NCI-H2107 (cell line): ENCODE measurements around the gene TLNRD1.

ENCODE experiments used
- DNase-seq: peaks from one replicate; lab custom pipeline; 2025; lab: John Stamatoyannopoulos, UW

Gene TLNRD1

DNA sequence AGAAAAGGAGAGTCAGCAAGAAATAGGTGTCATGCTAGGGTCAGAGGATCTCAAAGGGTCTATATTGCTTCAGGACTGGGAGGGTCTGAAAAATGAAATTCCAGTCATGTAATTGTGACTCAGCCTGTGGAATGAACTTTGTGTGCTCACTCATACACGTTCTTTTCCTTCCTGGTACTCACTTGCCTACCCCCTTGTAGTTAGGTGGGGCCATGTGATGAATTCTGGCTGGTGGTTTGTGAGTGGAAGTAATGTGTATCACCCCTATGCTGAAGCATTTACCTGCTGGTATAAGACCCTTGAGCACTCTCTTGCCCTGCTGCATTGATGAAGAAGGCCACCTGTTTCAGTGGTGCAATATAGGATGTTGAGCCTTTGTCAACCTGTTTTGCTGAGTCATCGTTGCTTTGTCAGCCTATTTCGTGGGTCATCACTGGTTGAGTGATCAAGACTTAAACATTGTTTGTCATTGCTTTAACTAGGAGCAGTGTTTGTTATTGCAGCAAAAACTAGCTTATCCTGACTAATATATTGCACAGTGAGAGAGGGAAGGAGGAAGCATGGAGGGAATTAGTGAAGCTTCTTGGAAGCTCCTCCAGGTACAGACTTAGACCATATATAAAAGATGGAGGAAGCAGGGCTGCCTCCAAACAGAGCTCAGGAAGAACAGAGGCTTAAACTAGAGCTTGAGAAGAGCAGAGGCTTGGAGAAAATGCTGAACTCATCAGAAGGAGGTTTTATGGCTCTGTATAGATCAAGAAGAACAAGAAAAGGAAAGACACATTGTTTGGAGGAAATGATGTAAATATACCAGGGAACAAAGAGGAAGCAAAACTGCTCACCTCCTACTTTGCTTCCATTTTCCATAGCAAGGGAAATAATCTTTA, 28.9 kb downstream of the TLNRD1 start:
- DNase-seq, result no peak

DNA sequence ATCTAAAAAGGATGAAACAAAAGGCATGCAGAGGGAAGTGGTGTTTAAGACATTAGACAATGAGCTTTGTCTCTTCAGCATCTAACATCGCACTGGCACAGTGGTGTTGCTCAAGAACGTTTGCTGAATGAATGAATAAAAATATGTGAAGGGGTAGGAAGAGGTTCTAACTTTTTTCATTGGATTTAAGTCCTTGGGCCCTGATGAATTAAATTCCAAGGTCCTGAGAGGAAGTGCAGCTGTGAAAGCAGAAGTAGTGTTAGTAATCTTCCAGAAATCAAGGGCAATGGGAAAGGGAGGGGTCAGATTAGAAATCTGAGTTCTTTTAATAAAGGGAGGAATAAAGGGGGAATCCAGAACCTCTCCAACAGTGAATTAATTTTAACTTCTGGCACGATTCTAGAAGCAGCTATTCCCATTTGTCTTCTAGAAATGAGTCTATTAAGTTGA, 29.6 kb downstream of the TLNRD1 start:
- no peak for DNase-seq

DNA sequence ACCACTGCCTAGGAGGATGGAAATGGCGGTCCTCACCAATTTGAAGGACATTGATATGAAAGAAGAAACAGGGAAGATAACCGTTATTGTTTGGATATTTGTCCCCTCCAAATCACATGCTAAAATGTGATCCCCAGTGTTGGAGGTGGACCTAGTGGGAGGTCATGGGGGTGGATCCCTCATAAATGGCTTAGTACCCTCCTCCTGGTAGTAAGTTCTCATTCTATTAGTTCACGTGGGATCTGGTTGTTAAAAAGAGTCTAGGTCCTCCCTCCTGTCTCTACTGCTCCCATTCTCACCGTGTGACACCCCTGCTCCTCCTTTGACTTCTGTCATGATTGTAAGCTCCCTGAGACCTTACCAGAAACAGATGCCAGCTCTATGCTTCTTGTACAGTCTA, 30.5 kb downstream of the TLNRD1 start:
- DNase-seq, result no peak

GRCh38 chr15:81032355-81032754, 31.6 kb downstream of the TLNRD1 start:
- DNase-seq, result no peak

DNA sequence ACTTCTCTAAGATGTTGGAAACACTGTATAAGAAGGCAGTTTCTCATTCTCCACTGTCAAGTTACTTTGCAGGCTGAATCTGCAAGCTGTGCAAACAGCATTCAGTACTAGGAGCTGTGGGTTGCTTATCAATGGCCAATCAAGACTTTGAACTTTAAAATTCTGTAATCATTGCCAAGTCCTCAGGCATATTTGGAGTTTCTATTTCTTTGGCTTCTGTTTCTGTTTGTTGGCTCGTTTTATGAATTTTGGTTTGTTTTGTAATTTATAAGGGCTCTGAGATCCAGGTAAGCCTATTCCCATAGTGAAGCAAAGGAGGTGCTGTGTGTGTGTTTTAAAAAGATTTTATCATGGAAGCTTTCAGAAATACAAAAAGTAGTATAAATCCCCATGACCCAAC, 32.1 kb downstream of the TLNRD1 start:
- DNase-seq, result no peak

GRCh38 chr15:81033508-81033907, 32.8 kb downstream of the TLNRD1 start:
- DNase-seq, result no peak

- DNase-seq, result no peak
Observed at GRCh38 chr15:81037952-81038743, 37.4 kb downstream of the TLNRD1 start.

GRCh38 chr15:81038975-81039607, 38.4 kb downstream of the TLNRD1 start:
- no peak for DNase-seq

DNA sequence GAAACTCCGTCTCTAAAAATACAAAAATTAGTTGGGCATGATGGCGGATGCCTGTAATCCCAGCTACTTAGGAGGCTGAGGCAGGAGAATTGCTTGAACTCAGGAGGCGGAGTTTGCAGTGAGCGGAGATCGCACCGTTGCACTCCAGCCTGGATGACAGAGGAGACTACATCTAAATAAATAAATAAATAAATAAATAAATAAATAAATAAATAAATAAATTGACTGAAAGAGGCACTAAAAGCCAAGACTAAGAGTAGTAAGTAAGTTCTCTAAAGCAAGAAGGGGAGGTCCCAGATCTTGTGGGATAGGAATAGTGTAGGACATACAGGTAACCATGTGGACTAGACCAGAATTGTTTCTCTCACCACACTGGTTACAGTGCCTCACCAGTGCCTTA, 40.0 kb downstream of the TLNRD1 start:
- DNase-seq, result no peak

DNA sequence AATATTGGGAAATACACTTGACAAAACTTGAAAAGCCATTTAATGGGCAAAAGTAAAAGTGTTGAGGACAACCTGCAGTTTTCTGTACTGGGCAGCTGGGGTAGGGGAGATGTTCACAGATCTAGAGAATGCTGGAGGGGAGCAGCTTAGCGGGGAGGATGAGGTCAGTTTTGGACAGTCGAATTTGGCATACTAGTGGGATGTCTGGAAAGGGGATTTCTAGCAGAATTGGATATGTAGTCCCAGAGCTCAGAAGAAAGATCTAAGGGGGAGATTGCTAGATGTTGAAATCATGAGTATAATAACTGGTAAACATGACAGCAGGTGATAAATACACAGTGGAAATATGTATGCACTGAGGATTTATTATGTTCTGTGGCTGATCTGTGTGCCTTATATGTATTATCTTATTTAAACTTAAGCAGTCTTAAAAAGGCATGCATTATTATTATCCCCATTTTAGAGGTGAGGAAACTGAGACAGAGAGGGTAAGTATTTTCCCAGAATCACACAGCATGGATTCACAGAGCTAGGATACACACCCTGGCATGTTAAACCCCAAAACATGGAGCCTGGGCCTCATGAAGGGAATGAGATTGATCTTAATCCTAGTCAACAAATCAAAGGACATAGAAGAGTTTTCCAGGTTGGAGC, 42.7 kb downstream of the TLNRD1 start:
- DNase-seq, result no peak

DNA sequence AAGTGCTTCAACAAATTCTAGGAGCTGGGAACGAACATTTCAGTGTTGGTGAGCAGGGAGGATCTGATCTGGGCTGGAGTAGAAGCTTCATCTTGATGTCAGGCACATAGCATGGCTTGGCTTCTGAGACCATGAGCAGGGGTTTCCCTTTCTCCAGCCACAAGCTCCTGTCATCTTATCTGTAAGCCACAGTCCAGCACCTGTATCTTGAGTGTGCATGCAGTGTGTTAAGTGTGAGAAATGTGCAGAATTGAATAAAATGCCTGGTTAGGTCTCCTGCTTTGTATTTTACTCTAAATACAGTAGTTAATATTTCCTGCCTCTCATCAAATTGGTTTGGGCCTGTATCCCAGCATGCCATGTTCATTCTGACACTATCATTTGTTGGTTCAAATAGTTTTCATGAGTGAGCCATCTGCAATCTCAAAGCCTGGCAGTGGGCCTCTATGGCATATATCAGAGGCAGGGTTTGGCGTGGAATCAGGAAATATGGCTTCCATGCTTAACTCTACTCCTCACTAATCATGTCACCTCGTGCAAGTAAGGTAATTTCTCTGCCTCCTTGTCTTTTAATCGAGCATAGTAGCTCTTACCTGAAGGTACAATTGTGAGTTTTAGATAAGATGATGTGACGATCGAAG, 43.3 kb downstream of the TLNRD1 start:
- DNase-seq, result no peak

- no peak for DNase-seq
Observed at GRCh38 chr15:81046290-81046689, 45.6 kb downstream of the TLNRD1 start.

GRCh38 chr15:81047928-81048327, 47.2 kb downstream of the TLNRD1 start:
- no peak for DNase-seq

- no peak for DNase-seq
Observed at GRCh38 chr15:81049835-81050234, 49.1 kb downstream of the TLNRD1 start.

DNA sequence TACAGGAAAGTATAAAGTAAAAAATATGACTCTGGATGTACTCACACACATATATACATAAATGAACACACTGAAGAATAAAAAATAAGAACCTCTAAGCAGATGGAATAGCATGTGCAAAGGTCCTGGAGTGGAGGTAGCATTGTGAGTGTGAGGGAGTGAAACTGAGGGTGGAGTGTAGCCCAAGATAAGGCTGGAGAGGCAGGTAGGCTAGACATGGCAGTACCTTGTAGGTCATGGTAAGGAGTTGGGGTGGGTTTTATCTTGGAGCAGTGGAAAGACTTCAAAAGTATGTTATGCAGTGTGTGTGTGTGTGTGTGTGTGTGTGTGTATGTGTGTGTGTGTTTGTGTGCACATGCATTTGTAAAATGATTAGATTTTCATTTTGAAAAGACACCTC, 49.5 kb downstream of the TLNRD1 start:
- no peak for DNase-seq

DNA sequence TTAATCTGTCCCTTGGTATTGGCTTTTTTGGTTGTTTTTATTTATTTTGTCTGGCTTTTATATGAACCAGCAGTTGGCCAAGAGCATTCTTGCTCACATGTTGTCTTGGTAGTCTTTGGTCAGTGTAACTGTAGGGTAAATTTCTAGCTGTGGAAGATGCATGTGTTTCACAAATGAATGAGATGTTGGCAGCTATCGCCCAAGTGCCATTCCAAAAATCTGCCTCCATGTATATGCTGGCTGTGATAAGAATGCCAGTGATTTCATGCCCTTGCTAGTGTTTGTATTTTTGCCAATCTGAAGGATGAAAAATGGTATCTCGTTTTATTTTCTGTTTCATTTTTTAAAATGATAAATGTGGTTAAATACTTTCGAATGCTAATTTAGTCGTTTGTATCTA, 50.1 kb downstream of the TLNRD1 start:
- DNase-seq, result no peak

GRCh38 chr15:81052046-81052445, 51.3 kb downstream of the TLNRD1 start:
- DNase-seq, result no peak

DNA sequence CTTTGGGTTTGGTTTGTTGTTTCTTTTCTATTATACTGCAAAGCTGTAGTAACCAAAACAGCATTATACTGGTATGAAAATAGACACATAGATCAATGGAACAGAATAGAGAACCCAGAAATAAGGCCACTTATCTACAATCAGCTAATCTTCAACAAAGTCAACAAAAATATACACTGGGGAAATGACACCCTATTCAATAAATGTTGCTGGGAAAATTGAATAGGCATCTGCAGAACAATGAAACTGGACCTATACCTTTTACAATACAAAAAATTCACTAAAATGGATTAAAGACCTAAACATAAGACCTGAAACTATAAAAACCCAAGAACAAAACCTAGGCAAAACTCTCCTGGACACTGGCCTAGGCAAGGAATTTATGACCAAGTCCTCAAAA, 52.9 kb downstream of the TLNRD1 start:
- DNase-seq, result no peak

DNA sequence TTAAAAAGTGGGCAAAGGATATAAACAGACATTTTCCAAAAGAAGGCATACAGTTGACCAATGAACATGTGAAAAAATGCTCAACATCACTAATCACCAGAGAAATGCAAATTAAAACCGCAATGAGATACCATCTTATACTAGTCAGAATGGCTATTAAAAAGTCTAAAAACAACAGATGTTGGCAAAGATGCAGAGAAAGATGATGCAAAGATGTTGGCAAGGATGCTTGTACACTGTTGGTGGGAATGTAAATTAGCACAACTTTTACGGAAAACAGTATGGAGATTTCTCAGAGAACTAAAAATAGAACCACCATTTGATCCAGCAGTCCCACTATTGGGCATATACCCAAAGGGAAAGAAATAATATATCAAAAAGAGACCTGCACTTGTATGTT, 53.5 kb downstream of the TLNRD1 start:
- DNase-seq, result no peak
